Measurements from ENCODE around the gene ITGA4.

DNA sequence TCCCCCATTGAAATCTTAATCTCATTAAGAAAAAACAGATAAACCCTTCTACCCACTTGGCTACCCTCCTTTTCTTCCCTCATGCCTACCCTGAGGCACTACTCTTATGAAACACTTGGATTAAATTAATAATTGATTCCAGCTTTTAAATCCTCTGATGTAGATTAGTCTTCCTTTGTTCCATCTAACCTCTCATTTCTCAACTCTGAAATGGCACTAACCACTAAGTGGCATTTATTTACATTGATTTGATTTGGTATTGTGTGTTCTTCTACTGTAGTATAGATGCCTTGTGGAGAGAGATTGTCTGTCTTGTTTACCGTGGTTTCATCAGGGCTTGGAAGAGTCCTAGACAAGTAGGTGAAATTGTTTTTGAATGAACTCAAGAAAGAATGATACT is 26.7 kb downstream of the ITGA4 start:
- no peak for TF ChIP-seq EZH2phosphoT487 (IDR thresholded peaks at IDR 0.05; ENCODE audit: borderline replicate concordance)
- TF ChIP-seq, protein P1, sequence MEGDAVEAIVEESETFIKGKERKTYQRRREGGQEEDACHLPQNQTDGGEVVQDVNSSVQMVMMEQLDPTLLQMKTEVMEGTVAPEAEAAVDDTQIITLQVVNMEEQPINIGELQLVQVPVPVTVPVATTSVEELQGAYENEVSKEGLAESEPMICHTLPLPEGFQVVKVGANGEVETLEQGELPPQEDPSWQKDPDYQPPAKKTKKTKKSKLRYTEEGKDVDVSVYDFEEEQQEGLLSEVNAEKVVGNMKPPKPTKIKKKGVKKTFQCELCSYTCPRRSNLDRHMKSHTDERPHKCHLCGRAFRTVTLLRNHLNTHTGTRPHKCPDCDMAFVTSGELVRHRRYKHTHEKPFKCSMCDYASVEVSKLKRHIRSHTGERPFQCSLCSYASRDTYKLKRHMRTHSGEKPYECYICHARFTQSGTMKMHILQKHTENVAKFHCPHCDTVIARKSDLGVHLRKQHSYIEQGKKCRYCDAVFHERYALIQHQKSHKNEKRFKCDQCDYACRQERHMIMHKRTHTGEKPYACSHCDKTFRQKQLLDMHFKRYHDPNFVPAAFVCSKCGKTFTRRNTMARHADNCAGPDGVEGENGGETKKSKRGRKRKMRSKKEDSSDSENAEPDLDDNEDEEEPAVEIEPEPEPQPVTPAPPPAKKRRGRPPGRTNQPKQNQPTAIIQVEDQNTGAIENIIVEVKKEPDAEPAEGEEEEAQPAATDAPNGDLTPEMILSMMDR (conservative IDR thresholded peaks at IDR 0.05; ENCODE audit: low read length): no peak
